DMS153 (cell line): ENCODE measurements around the gene PPP1R13B.

Experiments
- DNase-seq: peaks from one replicate; lab custom pipeline; 2025; lab: John Stamatoyannopoulos, UW

PPP1R13B gene

DNA sequence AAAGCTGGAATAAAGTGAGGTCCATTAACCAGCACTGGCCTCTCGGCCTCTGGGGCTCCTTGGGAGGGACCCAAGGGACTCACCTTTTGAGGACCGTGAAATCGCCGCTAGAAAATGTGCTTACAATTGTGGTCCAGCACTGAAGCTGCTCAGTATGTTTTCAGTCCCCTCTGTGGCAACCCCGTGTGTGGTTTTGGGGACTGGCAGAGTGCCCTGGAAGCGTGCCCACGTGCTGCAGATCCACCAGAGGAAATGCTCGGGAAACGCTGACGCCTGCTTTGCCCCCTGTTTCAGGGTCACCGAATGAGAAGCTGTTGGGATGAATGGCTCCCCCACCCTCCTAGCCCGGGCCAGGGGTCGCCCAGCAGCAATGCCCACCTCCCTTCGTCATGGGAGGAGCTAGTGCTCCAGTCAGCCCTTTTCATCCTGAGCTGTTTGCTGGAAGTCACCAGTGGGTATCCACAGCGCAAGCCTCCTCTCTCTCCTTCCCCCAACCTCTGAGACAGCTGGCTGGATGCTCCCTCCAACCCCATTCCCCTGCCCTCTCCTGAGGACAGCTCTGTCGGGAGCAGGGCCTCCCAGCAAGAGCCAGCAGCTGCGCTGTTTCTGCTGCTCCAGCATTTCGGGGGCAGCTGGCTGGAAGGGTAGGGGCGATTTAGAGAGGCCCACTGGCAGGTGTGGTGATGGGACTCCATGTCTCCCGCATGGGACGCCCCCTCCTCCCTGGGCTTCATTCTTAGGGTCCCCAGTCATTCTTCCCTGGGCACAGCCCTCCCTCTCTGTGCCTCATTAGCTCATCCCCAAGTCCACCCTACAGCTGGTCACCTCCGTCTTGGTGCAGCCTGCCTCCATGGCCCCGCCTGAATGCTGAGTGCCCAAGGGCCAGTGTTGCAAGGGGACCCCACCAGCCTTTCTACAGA is 33.2 kb upstream of the PPP1R13B start:
- no peak for DNase-seq

DNA sequence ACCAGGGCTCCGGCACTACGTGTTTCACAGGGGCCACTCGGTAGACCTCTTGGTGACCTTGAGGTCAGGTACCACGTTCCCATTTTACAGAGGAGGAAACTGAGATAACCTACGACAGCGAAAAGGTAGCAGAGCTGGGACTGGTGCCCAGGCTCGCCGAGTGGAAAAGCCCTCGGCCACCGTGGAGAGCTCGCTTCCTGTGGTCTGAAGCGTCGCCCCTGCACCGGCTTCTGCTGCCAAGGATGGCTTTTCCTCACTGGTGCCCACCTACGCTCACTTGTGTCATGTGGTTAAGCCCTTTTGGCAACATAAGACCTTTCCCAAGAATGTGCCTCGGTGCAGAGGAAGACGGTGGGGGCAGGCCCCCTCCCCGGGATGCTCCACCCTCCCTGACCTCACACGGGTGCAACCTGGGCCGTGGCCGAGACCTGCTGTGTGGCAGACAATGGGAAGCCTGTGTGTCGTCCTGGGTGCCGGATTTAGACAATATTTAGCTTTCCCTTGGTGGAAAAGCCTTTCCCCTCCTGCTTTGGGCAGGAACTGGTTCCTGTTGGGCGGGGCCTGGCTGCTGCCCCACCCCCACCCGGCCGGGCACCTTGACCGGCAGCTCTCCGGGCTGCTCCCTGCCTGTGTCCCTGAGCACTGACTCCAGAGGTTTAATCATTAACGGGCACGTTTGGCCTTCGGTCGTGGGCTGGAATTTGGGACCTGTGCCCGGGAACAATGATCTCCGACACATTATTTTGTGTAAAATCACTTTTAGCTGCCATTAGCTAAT is 32.4 kb upstream of the PPP1R13B start:
- DNase-seq: no peak

DNA sequence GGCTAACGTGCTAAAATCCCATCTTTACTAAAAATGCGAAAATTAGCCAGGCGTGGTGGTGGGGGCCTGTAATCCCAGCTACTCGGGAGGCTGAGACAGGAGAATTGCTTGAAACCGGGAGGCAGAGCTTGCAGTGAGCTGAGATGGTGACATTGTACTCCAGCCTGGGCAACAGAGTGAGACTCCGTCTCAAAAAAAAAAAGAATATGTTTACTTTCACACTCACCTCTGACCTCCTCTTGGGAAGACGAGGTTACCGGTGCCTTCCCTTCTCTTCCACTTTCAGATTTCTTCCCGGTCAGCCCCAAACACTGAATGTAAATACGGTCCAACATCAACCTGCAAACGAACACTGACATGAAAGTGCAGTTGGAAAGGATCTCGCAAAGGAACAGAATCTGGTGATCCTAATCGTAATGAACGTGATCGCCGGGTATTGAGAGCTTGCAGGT is 31.8 kb upstream of the PPP1R13B start:
- no peak for DNase-seq

DNA sequence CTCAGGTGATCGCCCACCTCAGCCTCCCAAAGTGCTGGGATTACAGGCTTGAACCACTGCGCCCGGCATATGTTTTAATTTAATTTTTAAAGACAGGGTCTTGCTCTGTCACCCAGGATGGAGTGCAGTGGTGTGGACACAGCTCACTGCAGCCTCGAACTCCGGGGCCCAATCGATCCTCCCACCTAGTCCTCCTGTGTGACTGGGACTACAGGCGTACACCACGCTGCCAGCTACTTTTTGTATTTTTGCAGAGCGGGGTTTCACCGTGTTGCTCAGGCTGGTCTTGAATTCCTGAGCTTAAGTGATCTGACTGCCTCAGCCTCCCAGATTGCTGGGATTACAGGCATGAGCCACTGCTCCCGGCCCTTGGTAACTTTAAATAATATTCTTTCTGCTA is 30.8 kb upstream of the PPP1R13B start:
- DNase-seq: no peak

DNA sequence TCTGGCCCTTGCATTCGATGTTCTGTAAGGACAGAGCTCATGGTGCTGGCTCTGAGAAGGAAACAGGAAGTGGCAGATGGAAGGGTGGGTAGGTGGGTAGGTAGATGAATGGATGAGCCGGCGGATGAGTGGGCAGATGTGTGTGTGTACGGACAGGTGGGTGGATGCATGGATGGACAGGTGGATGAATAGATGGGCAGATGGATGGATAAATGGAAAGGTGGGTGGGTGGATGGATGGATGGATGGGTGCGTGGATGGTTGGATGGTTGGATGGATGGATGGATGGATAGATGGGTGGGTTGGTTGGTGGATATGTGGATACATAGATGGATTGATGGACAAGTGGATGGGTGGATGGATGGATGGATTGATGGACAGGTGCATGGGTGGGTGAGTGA is 27.6 kb upstream of the PPP1R13B start:
- no peak for DNase-seq

DNA sequence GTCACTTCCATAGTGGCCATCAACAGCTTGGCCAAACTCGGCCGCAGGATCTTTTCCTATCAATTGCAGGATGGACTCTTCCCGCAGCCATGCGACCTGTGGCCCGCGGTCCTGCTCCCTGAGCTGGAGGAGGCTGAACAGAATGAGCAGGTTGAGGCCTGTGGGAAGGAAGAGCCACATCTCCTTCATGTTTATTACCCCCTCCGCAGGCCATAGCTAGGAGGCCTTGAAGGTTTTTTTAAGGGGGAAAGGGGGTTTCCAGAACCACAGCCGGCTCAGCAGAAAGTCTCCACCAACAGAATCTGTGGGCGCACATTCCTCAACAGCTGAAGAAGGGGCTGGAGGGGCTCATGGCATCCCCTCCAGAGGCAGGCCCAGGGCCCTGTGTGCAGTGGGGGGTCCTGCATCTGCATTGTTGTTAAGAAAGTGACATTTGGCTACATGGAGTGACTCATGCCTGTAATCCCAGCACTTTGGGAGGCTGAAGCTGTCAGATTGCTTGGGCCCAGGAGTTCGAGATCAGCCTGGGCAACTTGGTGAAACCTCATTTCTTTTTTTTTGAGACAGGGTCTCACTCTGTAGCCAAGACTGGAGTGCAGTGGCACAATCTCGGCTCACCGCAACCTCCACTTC is 25.2 kb upstream of the PPP1R13B start:
- DNase-seq: no peak

DNA sequence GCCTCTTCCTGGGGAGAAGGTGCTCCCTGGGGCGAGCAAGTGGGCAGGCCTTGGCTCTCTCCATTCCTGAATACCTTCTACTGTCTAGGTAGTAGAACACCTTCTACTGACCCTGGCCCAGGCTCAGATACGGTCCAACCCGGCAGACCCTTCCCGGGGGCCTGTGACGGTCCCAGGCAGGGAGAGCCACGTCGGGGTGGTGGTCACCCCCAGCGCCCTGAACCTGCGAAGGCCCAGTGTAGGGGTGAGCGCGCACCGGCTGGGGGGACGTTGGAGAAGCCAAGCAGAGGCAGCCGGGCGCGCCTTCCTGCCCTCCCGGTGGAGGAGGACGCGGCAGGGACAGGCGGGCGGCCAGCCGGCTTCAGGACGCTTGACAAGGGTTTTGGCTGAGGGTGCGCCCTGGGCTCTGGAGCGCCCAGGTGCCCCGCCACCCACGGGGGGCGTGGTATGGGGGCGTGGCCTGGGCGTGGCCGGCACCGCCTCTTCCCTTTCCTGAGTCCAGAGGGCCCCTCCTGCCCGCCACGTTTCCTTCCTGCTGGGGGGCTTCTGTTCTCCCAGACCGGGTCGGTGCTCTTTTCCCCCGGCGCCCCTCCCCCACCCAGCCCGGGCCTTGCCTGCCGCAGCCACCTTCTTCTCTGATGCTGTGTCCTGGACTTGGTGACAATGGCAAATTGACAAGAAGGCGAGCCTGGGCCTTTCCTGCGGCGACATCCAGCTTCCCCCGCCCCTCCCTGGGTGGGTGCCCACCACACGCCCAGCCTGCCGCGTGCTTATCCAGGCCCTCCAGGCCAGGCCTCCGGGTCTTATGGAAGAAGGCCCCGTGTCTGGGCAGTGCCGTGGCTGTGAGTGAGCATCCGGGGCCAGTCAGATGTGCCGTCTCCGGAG is 24.5 kb upstream of the PPP1R13B start:
- no peak for DNase-seq

DNA sequence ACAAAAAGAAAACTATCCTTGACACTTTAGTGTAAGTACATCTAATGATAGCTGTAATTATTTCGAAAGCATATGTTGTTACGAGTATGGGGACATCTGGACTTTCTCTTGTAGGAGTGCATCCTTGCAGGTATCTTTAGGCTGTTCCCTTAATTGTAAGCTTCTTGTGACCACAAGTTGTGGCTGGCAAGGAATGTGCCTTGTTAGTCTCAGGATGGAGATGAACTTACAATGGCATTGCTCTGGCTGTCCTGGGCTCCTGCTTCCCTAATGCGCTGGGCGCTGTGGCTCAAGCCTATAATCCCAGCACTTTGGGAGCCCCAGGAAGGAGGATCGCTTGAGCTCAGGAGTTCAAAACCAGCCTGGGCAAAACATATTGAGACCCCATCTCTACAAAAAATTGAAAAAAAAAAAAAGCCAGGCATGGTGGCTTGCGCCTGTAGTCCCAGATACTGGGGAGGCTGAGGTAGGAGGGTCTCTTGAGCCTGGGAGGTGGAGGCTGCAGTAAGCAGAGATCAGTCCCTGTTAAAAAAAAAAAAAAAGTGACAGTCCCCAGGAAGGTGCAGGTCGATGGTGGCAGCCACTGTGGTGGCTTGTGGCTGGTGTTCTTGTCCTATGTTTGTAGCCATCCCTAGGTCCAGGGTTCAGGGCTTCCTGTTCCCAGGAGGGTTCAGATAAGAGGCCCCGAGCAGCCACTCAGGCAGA is 23.7 kb upstream of the PPP1R13B start:
- no peak for DNase-seq

DNA sequence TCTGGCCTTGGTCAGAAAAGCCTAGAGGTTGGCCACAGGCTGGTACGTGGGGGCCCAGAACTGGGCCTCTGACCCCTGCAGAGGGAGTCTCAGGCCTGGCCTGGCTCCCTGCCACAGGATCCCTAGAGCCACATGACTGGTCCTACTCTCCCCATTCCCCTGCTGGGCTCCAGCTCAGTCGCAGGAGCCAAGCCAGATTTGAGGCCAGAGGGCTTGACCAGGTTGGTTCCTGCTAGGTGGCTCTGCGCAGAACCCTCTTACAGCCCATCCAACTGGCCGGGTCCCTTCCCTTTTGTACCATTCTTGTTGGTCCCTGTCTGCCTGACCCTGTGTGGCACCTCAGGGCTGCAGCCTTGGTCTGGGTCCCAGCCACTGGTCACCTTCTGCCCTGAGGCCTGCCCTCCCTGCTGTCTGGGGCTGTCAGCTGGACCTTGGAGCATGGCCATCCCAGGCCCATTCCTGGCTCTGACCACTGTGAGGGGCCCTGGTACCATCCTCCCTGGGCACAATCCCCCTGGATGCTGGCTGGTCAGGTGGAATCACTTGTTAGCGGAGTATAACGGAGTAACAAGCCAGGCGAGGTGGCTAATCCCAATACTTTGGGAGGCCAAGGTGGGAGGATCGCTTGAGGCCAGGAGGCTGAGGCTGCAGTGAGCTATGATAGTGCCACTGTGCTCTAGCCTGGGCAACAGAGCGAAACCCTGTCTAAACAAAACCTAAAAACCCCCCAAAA is 22.9 kb upstream of the PPP1R13B start:
- no peak for DNase-seq

DNA sequence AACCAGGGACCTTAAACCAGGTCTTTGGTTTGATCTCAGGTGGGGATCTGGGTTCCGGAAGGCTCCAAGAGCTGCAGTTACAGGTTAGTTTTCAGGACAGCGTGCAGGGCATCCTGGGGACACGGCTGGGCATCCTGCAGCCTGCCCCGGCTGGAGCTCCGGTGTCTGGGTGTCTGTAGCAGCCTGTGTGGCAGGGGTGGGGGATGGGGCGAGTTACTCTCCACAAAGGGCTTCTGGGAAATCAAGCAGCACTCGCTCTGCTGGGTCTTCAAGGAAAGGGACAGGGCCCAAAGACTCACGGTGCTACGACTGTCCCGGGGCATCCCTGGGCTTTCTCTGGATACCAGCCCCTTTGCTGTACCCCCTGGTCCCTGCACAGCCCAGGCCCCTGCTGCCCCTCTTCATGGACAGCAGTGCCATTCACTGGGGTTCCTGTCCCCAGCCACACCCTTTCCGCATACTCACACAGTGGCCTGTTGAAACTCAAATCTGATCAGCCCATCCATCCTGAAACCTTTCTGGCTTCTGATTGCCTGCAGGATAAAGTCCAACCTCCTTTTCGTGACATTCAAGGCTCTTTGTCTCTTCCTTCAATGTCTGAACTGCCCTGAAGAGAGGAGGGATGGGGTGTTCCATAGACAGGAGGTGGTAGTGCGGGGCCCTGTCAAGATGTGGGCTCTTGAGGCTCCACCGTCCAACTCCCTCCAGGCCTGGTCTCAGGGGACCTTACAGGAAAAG is 22.2 kb upstream of the PPP1R13B start:
- no peak for DNase-seq

DNA sequence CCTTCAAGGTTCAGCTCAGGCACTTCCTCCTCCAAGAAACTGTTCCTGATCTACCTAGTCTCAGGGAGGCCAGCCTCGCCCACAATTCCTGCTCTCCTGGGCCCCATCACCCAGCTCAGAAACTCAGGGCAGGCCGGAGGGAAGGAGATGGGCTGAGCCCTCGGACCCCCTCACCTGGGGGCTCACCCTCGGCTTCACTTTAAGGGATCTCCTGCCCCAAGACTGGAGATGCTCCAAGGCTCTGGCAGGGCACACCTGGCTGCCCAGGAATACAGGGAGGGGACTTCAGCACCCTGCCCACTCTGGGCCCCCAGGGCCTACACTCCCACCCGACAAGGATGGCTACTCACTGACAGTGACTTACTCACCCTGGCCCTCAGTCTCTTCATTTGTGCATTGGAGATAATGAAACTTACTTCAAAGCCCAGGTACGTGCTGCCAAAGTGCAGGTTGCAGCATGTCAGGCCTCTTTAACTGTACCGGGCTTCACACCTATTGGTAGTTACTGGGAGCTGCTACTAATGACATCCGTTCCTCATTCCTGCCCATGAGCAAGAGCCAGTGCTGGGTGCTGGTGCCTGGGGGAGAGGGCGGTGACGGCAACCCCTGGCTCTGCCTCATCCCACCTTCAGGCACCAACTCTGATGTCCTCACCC is 21.0 kb upstream of the PPP1R13B start:
- DNase-seq: no peak

DNA sequence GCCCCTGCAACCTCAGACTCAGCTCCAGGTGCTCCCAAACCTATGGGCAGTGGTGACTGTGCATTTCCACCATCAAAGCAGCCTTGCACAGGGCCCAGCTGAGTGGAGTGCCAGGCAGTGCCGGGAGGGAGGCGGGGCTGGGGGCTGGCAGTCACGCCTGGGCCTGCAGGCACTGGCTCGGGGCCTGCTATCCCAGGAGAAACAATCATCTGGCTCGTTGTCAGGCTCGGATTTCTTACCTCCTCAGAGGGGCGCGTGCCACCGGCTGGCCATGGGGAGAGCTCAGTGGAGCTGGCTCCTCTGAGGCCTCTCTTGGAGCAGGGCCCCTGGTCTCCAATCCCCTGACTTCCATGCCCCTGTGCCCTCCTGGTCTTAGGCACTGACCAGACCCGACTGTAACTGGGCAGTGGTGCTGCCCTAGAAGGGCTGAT is 20.2 kb upstream of the PPP1R13B start:
- DNase-seq: no peak

DNA sequence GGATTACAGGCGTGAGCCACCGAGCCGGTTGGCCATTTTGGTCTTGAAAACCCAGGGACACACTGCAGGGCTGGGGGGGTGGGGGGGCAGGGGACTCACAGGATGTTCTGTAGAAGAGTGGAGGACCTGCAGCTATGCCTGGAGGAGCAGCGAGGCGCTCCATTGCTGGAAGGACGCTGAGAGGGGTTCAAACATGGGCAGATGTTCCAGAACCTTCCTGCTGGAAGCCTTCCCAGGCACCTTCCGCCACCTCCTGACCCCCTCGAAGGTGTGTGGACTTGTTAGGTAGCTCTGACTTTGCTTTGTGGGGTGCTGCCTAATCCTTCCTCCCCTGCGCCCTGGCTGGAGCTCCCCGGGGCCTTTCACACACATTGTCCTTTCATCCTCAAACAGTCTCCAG is 19.6 kb upstream of the PPP1R13B start:
- no peak for DNase-seq

DNA sequence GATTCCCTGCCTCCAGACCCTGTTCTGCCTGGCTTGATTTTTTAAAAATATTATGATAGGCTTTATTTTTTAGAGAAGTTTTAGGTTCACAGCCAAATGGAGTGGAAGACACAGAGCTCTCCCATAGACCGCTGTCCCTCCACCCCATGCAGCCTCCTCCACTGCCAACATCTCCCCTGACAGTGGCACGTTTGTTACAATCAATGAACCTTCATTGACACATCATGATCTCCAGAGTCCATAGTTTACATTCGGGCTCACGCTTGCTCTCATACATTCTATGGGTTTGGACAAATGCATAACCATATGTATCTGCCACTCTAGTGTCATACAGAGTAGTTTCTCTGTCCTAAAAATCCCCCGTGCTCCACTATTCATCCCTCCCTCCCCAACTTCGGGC is 15.9 kb upstream of the PPP1R13B start:
- no peak for DNase-seq

DNA sequence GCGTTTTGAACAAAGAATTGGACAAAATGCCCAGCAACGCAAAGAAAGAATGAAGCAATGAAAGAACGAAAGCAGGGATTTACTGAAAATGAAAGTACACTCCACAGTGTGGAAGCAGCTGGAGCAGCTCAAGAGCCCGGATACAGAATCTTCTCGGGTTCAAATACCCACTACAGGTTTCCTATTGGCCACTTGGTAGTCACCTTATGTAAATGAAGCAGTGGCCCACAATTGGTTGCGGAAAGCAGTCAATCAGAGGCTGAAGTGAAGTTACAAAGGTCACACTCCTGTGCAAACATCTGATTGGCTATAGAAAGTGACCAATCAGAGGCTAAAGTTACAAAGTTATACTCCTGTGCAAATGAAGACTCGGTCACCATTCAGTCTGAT is 15.0 kb upstream of the PPP1R13B start:
- no peak for DNase-seq

DNA sequence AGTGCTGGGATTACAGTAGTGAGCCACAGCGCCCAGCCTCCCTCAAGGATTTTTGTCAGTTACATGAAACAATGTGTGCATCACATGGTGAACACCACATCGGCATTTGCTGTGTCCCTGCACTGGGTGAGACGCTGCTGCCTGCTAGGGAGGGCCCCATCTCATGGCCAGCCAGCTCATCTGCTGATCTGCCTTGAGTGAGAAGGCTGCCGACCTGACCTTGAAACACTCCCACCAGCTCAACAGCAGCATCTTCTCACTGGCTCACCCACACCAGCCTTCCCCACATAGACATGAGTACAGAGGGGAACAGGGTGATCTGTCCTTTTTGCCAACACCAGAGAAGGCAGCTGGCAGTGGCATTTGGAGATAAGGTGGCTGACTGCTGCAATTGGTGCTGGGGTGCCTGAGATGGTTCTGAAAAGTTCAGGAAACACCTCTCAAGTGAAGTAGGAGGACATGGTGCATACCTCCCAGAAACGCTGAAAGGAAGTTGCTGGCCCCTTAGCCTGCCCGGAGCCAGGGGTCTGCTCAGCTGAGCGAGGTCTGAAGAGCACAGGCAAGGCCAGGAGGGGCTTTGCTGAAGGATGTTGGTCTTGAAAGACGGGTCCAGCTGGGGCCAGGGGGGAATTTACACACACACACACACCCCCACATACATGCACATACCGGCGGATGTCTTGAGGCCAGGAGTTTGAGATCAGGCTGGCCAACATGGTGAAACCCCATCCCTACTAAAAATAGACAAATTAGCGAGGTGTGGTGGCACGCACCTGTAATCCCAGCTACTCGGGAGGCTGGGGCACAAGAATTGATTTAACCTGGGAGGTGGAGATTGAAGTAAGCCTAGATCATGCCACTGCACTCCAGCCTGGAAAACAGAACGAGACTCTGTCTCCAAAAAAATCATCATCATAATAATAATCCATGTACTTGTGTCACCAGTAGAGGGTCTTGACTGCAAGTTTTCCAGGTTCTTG is 14.3 kb upstream of the PPP1R13B start:
- no peak for DNase-seq

DNA sequence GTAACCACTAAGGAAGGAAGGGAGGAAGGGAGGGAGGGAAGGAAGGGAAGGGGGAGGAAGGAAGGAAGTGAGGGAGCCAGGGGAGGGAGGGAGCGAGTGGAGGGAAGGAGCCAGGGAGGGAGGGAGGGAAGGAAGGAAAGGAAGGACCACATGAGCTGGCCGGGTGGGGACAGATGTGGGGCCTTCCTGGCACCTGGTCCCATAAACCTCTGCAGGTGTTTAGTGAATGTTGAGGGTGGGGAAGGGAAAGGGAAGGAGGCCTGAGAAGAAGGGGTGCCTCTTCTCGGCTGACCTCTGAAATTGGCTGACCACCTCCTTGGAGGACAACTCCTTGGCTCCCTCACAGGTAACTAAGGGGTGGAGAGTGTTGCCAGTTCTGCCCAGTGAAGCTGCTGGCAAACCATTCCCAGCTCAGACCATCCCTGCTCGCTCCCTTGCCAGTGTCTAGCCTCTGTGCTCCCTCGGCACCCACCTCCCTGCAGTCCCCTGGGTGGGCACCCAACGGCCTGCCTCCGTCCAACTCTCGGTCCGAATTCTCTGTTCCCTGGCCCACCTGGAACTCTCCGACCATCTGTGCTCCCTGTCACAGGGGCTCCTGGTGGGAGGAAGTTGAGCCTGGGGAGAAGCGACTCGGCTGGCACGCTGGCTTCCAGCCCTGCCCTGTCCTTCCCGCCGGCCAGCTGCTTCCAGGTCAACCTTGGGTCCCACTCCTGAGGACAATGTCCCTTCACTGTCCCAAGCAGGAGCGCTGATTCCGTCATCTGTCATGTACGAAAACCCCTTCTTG is 12.2 kb upstream of the PPP1R13B start:
- no peak for DNase-seq
